RWPE2 (cell line): ENCODE measurements around the gene POU6F1.

Experiments used
- ATAC-seq: fragments of 200-7000 bp; cut with Tn5 transposase; 3 replicates; pipeline ENCODE4 v1.9.1; 2021; ENCODE audit warnings: low read depth
- DNase-seq: peaks from one replicate; pipeline ENCODE4 v3.0.0-alpha.2; 2020; ENCODE audit warnings: low spot score
- H3K27ac ChIP-seq: fragments of 450-650 bp; 2 replicates; pipeline ENCODE4 v1.5.1; 2017; ENCODE audit warnings: mild to moderate bottlenecking; ENCODE audit not compliant: poor library complexity, severe bottlenecking
- H3K27me3 ChIP-seq: fragments of 250-450 bp; sonication (Bioruptor Pico); 2 replicates; pipeline ENCODE4 v1.5.1; 2021; ENCODE audit warnings: mild to moderate bottlenecking, moderate library complexity; ENCODE audit not compliant: insufficient read depth, poor library complexity, severe bottlenecking
- H3K36me3 ChIP-seq: fragments of 250-450 bp; sonication (Bioruptor Pico); 2 replicates; pipeline ENCODE4 v1.5.1; 2020; ENCODE audit warnings: low read depth, mild to moderate bottlenecking, moderate library complexity
- H3K4me1 ChIP-seq: fragments of 250-450 bp; sonication (Bioruptor Pico); 2 replicates; pipeline ENCODE4 v1.5.1; 2021; ENCODE audit warnings: mild to moderate bottlenecking, moderate library complexity; ENCODE audit not compliant: insufficient read depth, poor library complexity, severe bottlenecking
- H3K4me3 ChIP-seq: fragments of 250-450 bp; sonication (Bioruptor Pico); 2 replicates; pipeline ENCODE4 v1.5.1; 2021; ENCODE audit warnings: mild to moderate bottlenecking, moderate library complexity; ENCODE audit not compliant: severe bottlenecking
- H3K9me3 ChIP-seq: fragments of 250-450 bp; sonication (Bioruptor Pico); 2 replicates; pipeline ENCODE4 v1.5.1; 2021; ENCODE audit warnings: mild to moderate bottlenecking, moderate library complexity; ENCODE audit not compliant: severe bottlenecking
- TF ChIP-seq, protein P1 (sequence below): fragments of 450-650 bp; IDR thresholded peaks from one replicate; pipeline ENCODE4 v1.5.1; 2017; ENCODE audit warnings: mild to moderate bottlenecking, moderate library complexity; ENCODE audit not compliant: poor library complexity, severe bottlenecking

POU6F1 gene

DNA sequence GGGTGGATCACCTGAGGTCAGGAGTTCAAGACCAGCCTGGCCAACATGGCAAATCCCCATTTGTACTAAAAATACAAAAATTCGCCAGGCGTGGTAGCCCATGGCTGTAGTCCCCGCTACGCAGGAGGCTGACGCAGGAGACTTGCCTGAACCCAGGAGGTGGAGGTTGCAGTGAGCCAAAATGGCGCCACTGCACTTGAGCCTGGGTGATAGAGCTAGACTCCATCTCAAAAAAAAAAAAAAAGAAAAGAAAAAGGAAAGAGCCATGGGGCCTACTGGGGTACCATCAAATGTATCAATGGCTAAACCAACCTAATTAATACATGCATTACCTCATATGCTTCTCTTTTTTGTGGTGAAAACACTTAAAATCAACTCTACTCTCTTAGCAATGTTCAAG is 55.6 kb downstream of the POU6F1 start:
- Histone ChIP-seq H3K36me3 (peaks cover 14% of the 10 kb centered on the region; the same call in 1 of the 2 replicates), H3K4me1 (no peaks in the 10 kb centered on the region), H3K4me3 (no peak overlapping the region), H3K27ac (no peak overlapping the region), H3K9me3 (no peaks in the 10 kb centered on the region), H3K27me3 (no peaks in the 10 kb centered on the region)
- DNase-seq (no peak), ATAC-seq (no peak)
- TF ChIP-seq, protein P1, sequence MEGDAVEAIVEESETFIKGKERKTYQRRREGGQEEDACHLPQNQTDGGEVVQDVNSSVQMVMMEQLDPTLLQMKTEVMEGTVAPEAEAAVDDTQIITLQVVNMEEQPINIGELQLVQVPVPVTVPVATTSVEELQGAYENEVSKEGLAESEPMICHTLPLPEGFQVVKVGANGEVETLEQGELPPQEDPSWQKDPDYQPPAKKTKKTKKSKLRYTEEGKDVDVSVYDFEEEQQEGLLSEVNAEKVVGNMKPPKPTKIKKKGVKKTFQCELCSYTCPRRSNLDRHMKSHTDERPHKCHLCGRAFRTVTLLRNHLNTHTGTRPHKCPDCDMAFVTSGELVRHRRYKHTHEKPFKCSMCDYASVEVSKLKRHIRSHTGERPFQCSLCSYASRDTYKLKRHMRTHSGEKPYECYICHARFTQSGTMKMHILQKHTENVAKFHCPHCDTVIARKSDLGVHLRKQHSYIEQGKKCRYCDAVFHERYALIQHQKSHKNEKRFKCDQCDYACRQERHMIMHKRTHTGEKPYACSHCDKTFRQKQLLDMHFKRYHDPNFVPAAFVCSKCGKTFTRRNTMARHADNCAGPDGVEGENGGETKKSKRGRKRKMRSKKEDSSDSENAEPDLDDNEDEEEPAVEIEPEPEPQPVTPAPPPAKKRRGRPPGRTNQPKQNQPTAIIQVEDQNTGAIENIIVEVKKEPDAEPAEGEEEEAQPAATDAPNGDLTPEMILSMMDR, result no peak

DNA sequence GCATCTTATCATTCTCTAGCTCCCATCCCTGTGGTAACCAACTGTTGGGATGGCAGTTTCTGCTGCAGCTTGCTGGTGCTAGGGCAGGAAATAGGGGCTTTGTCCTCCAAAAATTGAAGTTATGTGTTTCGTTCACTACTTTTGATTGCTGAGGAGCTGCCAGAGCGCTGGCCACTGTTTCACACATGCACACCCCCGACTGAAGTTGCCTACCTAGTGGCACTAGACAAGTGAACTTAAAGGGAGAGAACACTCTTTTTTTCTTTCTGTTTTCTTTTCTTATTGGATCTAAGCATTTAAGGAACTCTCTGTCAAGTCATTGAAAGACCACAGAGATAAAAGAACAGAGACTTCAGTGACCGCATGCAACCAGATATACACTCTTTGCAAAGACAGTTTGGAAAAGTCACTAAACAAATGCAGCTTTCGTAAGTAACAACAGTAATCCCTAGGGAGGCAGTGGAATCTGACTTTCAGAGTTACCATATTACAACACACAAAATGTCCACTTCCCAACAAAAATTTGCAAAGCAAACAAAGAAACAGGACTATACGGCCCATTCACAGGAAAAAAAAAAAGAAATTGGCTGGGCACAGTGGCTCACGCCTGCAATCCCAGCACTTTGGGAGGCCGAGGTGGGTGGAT is 56.9 kb downstream of the POU6F1 start:
- Histone ChIP-seq H3K27ac (no peak overlapping the region), H3K27me3 (no peaks in the 10 kb centered on the region), H3K36me3 (0 out of 2 replicates have a peak, but pooled peaks cover 7% of the 10 kb centered on the region), H3K9me3 (no peaks in the 10 kb centered on the region), H3K4me1 (no peaks in the 10 kb centered on the region), H3K4me3 (no peak overlapping the region)
- DNase-seq (no peak), ATAC-seq (no peak)
- TF ChIP-seq, protein P1, result no peak

DNA sequence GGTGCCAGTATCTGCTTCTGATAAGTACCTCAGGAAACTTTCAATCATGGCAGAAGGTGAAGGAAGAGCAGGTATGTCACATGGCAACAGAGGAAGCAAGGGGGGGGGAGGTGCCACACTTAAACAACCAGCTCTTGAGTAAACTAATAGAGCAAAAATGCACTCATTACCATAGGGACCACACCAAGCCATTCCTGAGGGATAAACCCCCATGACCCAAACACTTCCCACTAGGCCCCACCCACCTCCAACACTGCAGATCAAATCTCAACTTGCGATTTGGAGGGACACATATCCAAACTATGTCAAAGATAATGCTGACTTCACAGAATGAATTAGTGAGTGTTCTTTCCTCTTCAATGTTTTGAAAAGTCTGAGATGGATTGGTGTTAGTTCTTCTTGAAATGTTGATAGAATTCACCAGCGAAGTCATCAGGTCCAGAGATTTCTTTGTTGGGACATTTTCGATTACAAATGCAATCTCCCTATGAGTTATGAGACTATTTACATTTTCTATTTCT is 61.6 kb downstream of the POU6F1 start:
- H3K27me3 ChIP-seq, result no peaks in the 10 kb centered on the region
- no peaks in the 10 kb centered on the region for H3K36me3 ChIP-seq
- no peaks in the 10 kb centered on the region for H3K4me1 ChIP-seq
- no peak for DNase-seq
- no peak for ATAC-seq
- H3K4me3 ChIP-seq, result no peak overlapping the region
- no peaks in the 10 kb centered on the region for H3K9me3 ChIP-seq
- H3K27ac ChIP-seq, result no peak overlapping the region
- TF ChIP-seq, protein P1, result no peak

DNA sequence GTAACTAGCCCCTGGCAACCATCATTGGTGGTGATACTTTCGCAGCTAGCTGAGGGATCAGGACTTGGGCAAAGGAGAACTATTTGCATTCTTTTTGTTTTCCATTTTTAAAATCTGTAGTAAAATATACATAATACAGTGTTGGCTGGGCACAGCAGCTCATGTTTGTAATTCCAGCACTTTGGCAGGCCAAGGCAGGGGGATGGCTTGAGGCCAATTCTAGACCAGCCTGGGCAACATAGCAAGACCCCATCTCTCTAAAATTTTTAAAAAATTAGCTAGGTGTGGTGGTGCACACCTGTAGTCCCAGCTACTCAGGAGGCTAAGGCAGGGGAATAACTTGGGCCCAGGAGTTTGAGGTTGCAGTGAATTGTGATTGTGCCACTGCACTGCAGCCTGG is 64.9 kb downstream of the POU6F1 start:
- Histone ChIP-seq H3K27me3 (no peaks in the 10 kb centered on the region), H3K9me3 (no peaks in the 10 kb centered on the region), H3K27ac (no peak overlapping the region), H3K4me3 (no peak overlapping the region), H3K36me3 (no peaks in the 10 kb centered on the region), H3K4me1 (no peaks in the 10 kb centered on the region)
- TF ChIP-seq, protein P1, result no peak
- no peak for DNase-seq
- no peak for ATAC-seq

DNA sequence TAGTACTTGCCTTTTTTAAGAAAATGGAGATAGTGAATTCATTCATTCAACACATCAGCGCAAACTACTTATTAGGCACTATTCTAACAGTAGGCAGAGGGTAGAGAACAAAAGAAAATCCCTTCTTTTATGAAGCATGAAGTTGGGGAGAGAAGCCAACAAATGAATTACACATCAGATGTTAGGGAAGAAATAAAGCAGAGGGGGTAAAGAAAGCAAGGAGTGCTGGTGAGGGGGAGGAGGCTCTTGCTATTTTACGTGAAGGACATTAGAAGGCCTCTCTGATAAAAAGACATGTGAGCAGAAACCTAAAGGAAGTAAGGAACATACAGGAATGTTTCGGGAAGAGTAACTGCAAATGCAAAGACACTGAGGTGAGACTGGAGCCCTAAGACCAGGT is 67.1 kb downstream of the POU6F1 start:
- no peak for DNase-seq
- Histone ChIP-seq H3K9me3 (no peaks in the 10 kb centered on the region), H3K27me3 (no peaks in the 10 kb centered on the region), H3K4me3 (no peak overlapping the region), H3K27ac (no peak overlapping the region), H3K36me3 (no peaks in the 10 kb centered on the region), H3K4me1 (no peaks in the 10 kb centered on the region)
- TF ChIP-seq, protein P1, result no peak
- ATAC-seq, result no peak
